ENCODE measurements around the gene THEMIS2. TPM values are rescaled to one million over a fixed set of nuclear protein-coding genes. Genes with fewer than 3 reads are reported as not detected.
A peak's percentile ranks its signal among the peaks of the same experiment; 100 is the strongest.

THEMIS2 gene
- total RNA-seq, 4 donors from 2014 or later = 5.6 to 23.8 (median 17.7) TPM

- Histone ChIP-seq H3K9me3 (no peaks in the 10 kb centered on the region), H3K4me1 (no peaks in the 10 kb centered on the region), H3K27ac (no peak overlapping the region), H3K36me3 (peaks cover 0 to 18% of the 10 kb centered on the region in 2 donors), H3K4me3 (no peak overlapping the region), H3K27me3 (peaks cover 20% of the 10 kb centered on the region)
- TF ChIP-seq POLR2A (IDR thresholded peaks at IDR 0.05) (no peak), CTCF (IDR thresholded peaks at IDR 0.05) (no peak), POLR2AphosphoS5 (IDR thresholded peaks at IDR 0.05) (no peak), EP300 (IDR thresholded peaks at IDR 0.05) (no peak)
- no peak for ATAC-seq
- WGBS, 2 donors (ENCODE audit: low coverage in 1 of 2) = 40 to 42% methylated on average over 4 to 6 of the region's 8 CpGs
Observed at GRCh38 chr1:27878787-27879335, 6.5 kb downstream of the THEMIS2 start.

GRCh38 chr1:27879374-27880082 lies 7.2 kb downstream of the THEMIS2 start:
- Histone ChIP-seq H3K9me3 (no peaks in the 10 kb centered on the region), H3K27ac (no peak overlapping the region), H3K27me3 (peaks cover 19% of the 10 kb centered on the region), H3K36me3 (peaks cover 0 to 18% of the 10 kb centered on the region in 2 donors), H3K4me1 (no peaks in the 10 kb centered on the region), H3K4me3 (no peak overlapping the region)
- 17% methylated on average over 1 of the region's 10 CpGs; no CpG with 5 or more reads in 1 of the 2 donors for WGBS, 2 donors (ENCODE audit: low coverage in 1 of 2)
- ATAC-seq = no peak
- TF ChIP-seq EP300 (IDR thresholded peaks at IDR 0.05) (no peak), POLR2AphosphoS5 (IDR thresholded peaks at IDR 0.05) (no peak), POLR2A (IDR thresholded peaks at IDR 0.05) (no peak), CTCF (IDR thresholded peaks at IDR 0.05) (no peak)

- Histone ChIP-seq H3K27me3 (peaks cover 8% of the 10 kb centered on the region), H3K4me3 (no peak overlapping the region), H3K4me1 (no peaks in the 10 kb centered on the region), H3K27ac (peak overlapping the region in 1 of 4 donors; percentile 8), H3K9me3 (no peaks in the 10 kb centered on the region), H3K36me3 (peaks cover 0 to 33% of the 10 kb centered on the region in 2 donors)
- 33% methylated on average over 1 of the region's 6 CpGs; no CpG with 5 or more reads in 1 of the 2 donors for WGBS, 2 donors (ENCODE audit: low coverage in 1 of 2)
- TF ChIP-seq POLR2A (IDR thresholded peaks at IDR 0.05) (no peak), CTCF (IDR thresholded peaks at IDR 0.05) (no peak), POLR2AphosphoS5 (IDR thresholded peaks at IDR 0.05) (no peak), EP300 (IDR thresholded peaks at IDR 0.05) (no peak)
- ATAC-seq = no peak
Observed at GRCh38 chr1:27882543-27882903, 10.2 kb downstream of the THEMIS2 start.

GRCh38 chr1:27883536-27883935 lies 11.2 kb downstream of the THEMIS2 start:
- Histone ChIP-seq H3K36me3 (peaks cover 0 to 40% of the 10 kb centered on the region in 2 donors), H3K27ac (peak overlapping the region in 1 of 4 donors; percentile 45), H3K9me3 (no peaks in the 10 kb centered on the region), H3K4me1 (no peaks in the 10 kb centered on the region), H3K27me3 (peaks cover 8% of the 10 kb centered on the region), H3K4me3 (no peak overlapping the region)
- 91 to 95% methylated on average over 7 to 9 of the region's 13 CpGs for WGBS, 2 donors (ENCODE audit: low coverage in 1 of 2)
- TF ChIP-seq POLR2A (IDR thresholded peaks at IDR 0.05) (no peak), POLR2AphosphoS5 (IDR thresholded peaks at IDR 0.05) (no peak), EP300 (IDR thresholded peaks at IDR 0.05) (no peak), CTCF (IDR thresholded peaks at IDR 0.05) (no peak)
- ATAC-seq = no peak
